ENCODE results near the gene CSNK1G3.

CSNK1G3 gene

DNA sequence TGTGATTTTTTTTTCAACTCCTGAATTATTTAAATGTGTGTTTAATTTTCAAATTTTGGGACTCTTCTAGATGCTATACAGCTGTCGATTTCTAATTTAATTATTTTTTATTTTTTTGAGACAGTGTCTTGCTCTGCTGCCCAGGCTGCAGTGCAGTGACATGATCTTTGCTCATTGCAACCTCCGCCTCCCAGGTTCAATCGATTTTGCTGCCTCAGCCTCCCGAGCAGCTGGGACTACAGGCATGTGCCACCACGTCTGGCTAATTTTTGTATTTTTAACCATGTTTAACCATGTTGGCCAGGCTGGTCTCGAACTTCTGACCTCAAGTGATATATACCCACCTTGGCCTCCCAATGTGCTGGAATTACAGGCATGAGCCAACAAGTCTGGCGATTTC, 28.6 kb downstream of the CSNK1G3 start:
- Histone ChIP-seq H3K9me3 (replicated peaks in 1 of 11) (peaks cover 0 to 2% (median 0%) of the 10 kb centered on the region in 11 experiments; a peak in 2 of 22 replicates), H3K4me2 (no peak overlapping the region), H4K20me1 (peaks cover 9 to 91% (median 43%) of the 10 kb centered on the region in 11 experiments; a peak in 19 of 22 replicates), H3K27me3 (no peaks in the 10 kb centered on the region), H3K4me1 (peaks cover 0 to 23% (median 0%) of the 10 kb centered on the region in 10 experiments; a peak in 5 of 20 replicates), H3K9ac (no peak overlapping the region), H3K4me3 (no peak overlapping the region), H3K27ac (no peak overlapping the region), H3K36me3 (peaks cover 0 to 7% (median 3%) of the 10 kb centered on the region in 11 experiments; a peak in 6 of 22 replicates)
- TF ChIP-seq Cebpa-rat (IDR thresholded peaks at IDR 0.05), result no peak

DNA sequence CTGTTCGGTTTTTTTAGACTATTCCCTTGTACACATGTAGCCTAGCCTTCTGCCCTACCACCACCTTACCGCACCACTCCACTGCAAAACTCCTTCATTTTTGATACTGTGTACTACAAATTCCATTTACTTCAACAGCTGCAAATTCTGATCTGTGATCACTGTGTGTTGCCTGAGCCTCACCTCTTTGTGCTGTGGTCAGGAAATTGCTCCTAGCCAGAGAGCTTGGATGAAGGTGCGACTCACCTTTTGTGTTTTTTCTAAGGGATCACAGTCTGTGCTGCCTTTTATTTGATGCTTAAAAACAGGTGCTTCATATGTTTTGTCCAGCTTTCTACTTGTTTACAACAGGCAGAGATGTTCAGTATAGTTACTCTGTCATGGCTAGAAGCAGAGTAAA, 31.5 kb downstream of the CSNK1G3 start:
- Histone ChIP-seq H3K27ac (no peak overlapping the region), H3K27me3 (no peaks in the 10 kb centered on the region), H3K4me3 (no peak overlapping the region), H3K36me3 (peaks cover 0 to 20% (median 8%) of the 10 kb centered on the region in 11 experiments; a peak in 9 of 22 replicates), H3K4me2 (no peak overlapping the region), H3K9ac (no peak overlapping the region), H4K20me1 (peaks cover 9 to 90% (median 41%) of the 10 kb centered on the region in 11 experiments; a peak in 19 of 22 replicates), H3K4me1 (peaks cover 0 to 8% (median 0%) of the 10 kb centered on the region in 10 experiments; a peak in 3 of 20 replicates), H3K9me3 (replicated peaks in 1 of 11) (peaks cover 0 to 3% (median 0%) of the 10 kb centered on the region in 11 experiments; a peak in 2 of 22 replicates)
- TF ChIP-seq Cebpa-rat (IDR thresholded peaks at IDR 0.05), result no peak

DNA sequence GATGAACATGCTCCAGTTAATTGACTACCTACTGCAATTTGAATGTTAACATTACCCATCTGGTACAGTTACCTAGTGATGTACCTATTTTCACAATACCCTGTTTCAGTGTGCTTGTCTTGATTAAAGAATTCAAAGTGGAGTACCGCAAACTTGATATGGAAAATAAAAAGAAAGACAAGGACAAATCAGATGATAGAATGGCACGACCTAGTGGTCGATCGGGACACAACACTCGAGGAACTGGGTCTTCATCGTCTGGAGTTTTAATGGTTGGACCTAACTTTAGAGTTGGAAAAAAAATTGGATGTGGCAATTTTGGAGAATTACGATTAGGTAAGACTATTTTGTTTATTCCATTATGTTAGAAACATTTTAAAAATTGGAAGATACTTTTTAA, 33.5 kb downstream of the CSNK1G3 start:
- no peak for TF ChIP-seq Cebpa-rat (IDR thresholded peaks at IDR 0.05)
- no peak overlapping the region for H3K27ac ChIP-seq
- H3K4me1 ChIP-seq, result peaks cover 5 to 18% (median 11%) of the 10 kb centered on the region in 10 experiments
- no peak overlapping the region for H3K9ac ChIP-seq
- no peaks in the 10 kb centered on the region for H3K27me3 ChIP-seq
- H3K36me3 ChIP-seq, result peaks cover 4 to 30% (median 12%) of the 10 kb centered on the region in 11 experiments; a peak in 11 of 22 replicates
- no peak overlapping the region for H3K4me2 ChIP-seq
- peaks cover 9 to 82% (median 31%) of the 10 kb centered on the region in 11 experiments; a peak in 17 of 22 replicates for H4K20me1 ChIP-seq
- H3K4me3 ChIP-seq, result no peak overlapping the region
- H3K9me3 ChIP-seq (replicated peaks in 1 of 11), result peaks cover 0 to 3% (median 0%) of the 10 kb centered on the region in 11 experiments; a peak in 1 of 22 replicates

DNA sequence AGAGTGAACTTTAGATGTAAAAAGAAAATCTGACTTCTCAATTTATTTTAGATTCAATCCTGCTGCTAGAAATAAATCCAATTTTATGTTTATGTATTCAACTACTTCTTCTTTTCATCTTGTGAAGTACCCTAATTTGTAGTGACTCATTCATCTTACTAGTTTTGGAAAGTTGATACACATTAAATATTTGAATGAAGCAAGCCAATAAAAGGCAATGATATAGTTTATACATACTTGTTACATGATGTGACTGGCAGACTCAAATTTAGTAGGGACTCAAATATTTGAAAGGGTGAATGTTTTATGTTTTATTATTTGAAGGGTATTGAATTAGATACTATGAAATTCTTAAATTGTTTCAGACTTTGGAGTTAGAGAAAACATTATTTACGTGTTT, 34.7 kb downstream of the CSNK1G3 start:
- Histone ChIP-seq H3K27ac (no peak overlapping the region), H3K9ac (no peak overlapping the region), H3K4me3 (no peak overlapping the region), H3K36me3 (peaks cover 5 to 30% (median 14%) of the 10 kb centered on the region in 11 experiments; a peak in 11 of 22 replicates), H4K20me1 (peaks cover 6 to 71% (median 25%) of the 10 kb centered on the region in 11 experiments; a peak in 16 of 22 replicates), H3K4me1 (peaks cover 5 to 18% (median 11%) of the 10 kb centered on the region in 10 experiments), H3K4me2 (0 out of 22 replicates have a peak overlapping the region, but pooled peaks of 1 of the 11 experiments have one; percentile 15), H3K9me3 (replicated peaks in 1 of 11) (peaks cover 0 to 3% (median 0%) of the 10 kb centered on the region in 11 experiments; a peak in 1 of 22 replicates), H3K27me3 (no peaks in the 10 kb centered on the region)
- no peak for TF ChIP-seq Cebpa-rat (IDR thresholded peaks at IDR 0.05)

DNA sequence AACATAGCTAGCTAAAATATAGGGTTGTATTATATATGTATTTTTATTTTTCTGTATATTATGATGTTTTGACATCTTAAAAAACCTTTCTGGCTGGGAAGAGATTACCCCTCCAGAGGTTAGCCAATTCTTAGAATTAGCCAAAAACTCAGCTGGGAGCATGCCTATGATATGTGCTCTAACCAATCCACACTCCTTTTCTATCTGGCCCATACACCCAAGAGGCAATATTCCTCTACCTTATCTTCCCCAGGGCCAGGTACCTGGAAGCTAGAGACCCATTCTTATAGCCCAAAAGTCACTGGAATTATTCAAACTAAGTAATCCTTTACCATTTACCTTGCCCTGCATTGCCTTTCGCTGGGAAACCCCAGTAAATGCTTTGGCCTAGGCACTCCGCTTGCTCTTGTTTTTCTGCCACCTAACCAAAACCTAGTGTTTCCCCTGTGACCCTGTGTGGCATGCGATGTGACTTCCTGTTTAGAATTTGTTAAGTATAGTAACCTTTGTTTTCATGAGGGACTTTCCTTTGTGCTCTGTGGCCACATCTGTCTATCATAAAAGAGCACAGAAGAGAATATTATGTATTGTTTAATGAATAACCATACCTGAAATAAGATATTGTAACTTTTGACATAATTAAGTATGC, 37.4 kb downstream of the CSNK1G3 start:
- Histone ChIP-seq H3K4me2 (peak overlapping the region; percentile 23 to 78 (median 41); a peak in 20 of 22 replicates), H3K9ac (no peak overlapping the region), H3K27ac (no peak overlapping the region), H3K27me3 (no peaks in the 10 kb centered on the region), H3K4me3 (no peak overlapping the region), H3K9me3 (replicated peaks in 1 of 11) (peaks cover 0 to 3% (median 0%) of the 10 kb centered on the region in 11 experiments; a peak in 1 of 22 replicates), H3K4me1 (peaks cover 5 to 18% (median 11%) of the 10 kb centered on the region in 10 experiments), H3K36me3 (peaks cover 6 to 30% (median 21%) of the 10 kb centered on the region in 11 experiments; a peak in 11 of 22 replicates), H4K20me1 (peaks cover 0 to 47% (median 4%) of the 10 kb centered on the region in 11 experiments; a peak in 11 of 22 replicates)
- no peak for TF ChIP-seq Cebpa-rat (IDR thresholded peaks at IDR 0.05)

DNA sequence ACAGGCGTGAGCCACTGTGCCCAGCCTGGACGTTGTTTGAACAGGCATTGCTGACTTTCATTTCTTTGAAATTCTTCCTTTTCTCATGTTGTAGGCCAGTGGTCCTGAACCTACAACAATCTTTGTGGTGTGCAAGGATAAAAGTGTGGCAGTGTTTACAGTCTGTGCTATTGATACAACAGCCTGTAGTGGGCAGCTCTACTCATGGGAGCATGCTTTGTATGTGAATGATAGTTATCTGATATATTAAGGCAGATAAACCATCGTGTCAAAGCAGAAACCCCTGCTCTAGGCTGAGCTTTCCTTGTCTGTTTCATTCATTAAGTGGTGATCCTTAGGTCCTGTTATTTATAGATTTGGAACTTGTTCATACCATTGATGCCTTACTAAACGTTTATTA, 42.6 kb downstream of the CSNK1G3 start:
- Histone ChIP-seq H3K27ac (no peak overlapping the region), H3K4me2 (no peak overlapping the region), H4K20me1 (peaks cover 0 to 16% (median 0%) of the 10 kb centered on the region in 11 experiments; a peak in 6 of 22 replicates), H3K9me3 (replicated peaks in 1 of 11) (no peaks in the 10 kb centered on the region), H3K36me3 (peaks cover 12 to 50% (median 27%) of the 10 kb centered on the region in 11 experiments; a peak in 19 of 22 replicates), H3K4me3 (no peak overlapping the region), H3K27me3 (no peaks in the 10 kb centered on the region), H3K9ac (no peak overlapping the region), H3K4me1 (peaks cover 0 to 5% (median 1%) of the 10 kb centered on the region in 10 experiments; a peak in 15 of 20 replicates)
- no peak for TF ChIP-seq Cebpa-rat (IDR thresholded peaks at IDR 0.05)

DNA sequence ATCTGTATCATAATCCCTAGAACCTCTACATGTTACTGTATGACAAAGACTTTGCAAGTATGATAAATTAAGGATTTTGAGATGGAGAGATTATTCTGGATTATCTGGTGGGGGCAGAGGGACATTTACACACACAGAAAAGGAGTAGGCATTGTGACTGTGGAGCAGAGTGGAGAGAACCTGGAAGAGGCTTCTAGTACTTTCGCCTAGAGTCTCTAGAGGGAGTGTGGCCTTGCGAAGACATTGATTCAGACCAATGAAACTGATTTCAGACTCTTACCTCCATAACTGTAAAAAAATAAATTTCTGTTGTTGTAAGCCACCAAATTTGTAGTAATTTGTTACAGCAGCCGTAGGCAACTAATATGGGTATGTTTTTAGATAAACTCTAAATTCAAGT, 45.9 kb downstream of the CSNK1G3 start:
- peaks cover 16 to 48% (median 29%) of the 10 kb centered on the region in 11 experiments; a peak in 19 of 22 replicates for H3K36me3 ChIP-seq
- H3K9me3 ChIP-seq (replicated peaks in 1 of 11), result no peaks in the 10 kb centered on the region
- no peak overlapping the region for H3K9ac ChIP-seq
- no peak overlapping the region for H3K4me2 ChIP-seq
- no peak overlapping the region for H3K27ac ChIP-seq
- H3K27me3 ChIP-seq, result no peaks in the 10 kb centered on the region
- H3K4me1 ChIP-seq, result no peaks in the 10 kb centered on the region
- TF ChIP-seq Cebpa-rat (IDR thresholded peaks at IDR 0.05), result no peak
- H3K4me3 ChIP-seq, result no peak overlapping the region
- peaks cover 0 to 17% (median 0%) of the 10 kb centered on the region in 11 experiments; a peak in 6 of 22 replicates for H4K20me1 ChIP-seq

DNA sequence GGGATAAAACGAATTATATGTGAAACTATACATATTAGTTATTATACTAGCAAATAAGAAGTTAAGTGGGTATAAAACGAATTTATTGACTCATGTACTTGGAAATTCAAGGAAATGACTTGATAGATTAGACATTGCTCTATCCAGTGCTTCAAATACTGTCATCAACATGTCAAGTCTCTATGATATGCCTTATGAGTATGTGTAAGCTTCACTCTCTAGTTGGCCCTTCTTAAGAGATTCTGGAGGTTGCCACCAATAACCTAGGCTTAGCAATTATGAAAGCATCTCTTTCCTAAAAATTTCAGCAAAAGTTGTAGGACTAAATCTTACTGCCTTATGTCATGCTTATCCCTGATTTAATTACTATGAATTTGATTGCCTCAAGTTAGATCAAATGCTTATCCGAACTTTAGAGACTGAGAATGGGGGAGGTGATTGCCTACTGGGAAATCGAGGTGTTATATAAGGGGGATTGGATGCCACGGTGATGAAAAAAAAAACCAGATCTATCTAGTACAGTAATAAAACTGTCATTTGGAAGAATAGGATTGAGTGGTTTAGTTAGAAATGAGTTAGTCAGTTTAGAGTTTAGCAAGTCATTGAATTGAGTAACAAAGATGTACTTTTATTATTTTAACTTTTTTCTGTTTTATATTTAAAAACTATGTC, 46.9 kb downstream of the CSNK1G3 start:
- Histone ChIP-seq H3K9me3 (replicated peaks in 1 of 11) (no peaks in the 10 kb centered on the region), H3K27ac (no peak overlapping the region), H3K4me1 (no peaks in the 10 kb centered on the region), H3K36me3 (peaks cover 16 to 43% (median 29%) of the 10 kb centered on the region in 11 experiments; a peak in 19 of 22 replicates), H3K27me3 (no peaks in the 10 kb centered on the region), H3K4me2 (no peak overlapping the region), H4K20me1 (peaks cover 0 to 17% (median 0%) of the 10 kb centered on the region in 11 experiments; a peak in 6 of 22 replicates), H3K4me3 (no peak overlapping the region), H3K9ac (no peak overlapping the region)
- TF ChIP-seq Cebpa-rat (IDR thresholded peaks at IDR 0.05), result no peak

DNA sequence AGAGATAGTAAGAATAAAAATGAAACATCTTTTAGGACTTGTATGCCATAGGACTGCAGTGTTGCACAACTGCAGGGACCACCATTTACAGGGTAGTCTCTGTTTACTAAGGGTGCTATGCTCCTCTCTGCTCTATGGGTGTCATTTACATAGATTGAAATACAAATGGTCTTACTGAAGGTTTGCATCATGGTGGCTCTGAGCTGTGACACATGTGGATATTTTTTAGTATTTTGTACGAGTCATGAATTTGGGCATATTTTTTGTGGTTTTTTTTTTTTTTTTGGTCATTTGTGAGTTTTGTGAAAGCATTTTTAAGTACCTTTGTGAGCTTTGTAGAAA, 47.4 kb downstream of the CSNK1G3 start:
- no peaks in the 10 kb centered on the region for H3K9me3 ChIP-seq (replicated peaks in 1 of 11)
- peaks cover 16 to 43% (median 29%) of the 10 kb centered on the region in 11 experiments; a peak in 19 of 22 replicates for H3K36me3 ChIP-seq
- no peak for TF ChIP-seq Cebpa-rat (IDR thresholded peaks at IDR 0.05)

More for the DNA sequence above, 47.4 kb downstream of the CSNK1G3 start:
- Histone ChIP-seq H3K4me1 (no peaks in the 10 kb centered on the region), H3K4me2 (no peak overlapping the region), H4K20me1 (peaks cover 0 to 14% (median 0%) of the 10 kb centered on the region in 11 experiments; a peak in 6 of 22 replicates), H3K4me3 (no peak overlapping the region), H3K27ac (no peak overlapping the region), H3K9ac (no peak overlapping the region), H3K27me3 (no peaks in the 10 kb centered on the region)
